ENCODE measurements around the gene NKD2.

Gene NKD2

DNA sequence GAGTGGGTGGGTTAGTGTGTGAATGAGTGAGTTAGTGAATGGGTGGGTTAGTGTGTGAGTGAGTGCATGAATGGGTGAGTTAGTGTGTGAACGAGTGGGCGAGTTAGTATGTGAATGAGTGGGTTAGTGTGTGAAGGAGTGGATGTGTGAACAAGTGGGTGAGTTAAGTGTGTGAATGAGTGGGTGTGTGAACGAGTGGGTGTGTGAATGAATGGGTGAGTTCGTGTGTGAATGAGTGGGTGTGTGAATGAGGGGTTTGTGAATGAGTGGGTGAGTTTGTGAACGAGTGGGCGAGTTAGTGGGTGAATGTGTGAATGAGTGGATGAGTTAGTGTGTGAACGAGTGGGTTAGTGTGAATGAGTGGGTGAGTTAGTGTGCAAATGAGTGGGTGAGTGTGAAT lies 34.0 kb downstream of the NKD2 start:
- no peak for DNase-seq (ENCODE audit: low spot score)

DNA sequence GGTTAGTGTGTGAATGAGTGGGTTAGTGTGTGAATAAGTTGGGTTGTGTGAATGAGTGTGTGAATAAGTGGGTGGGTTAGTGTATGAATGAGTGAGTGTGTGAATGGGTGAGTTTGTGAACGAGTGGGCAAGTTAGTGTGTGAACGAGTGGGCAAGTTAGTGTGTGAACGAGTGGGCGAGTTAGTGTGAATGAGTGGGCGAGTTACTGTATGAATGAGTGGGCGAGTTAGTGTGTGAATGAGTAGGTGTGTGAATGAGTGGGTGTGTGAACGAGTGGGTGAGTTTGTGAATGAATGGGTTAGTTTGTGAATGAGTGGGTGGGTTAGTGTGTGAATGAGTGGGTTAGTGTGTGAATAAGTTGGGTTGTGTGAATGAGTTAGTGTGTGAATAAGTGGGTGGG lies 34.7 kb downstream of the NKD2 start:
- DNase-seq (ENCODE audit: low spot score): no peak

DNA sequence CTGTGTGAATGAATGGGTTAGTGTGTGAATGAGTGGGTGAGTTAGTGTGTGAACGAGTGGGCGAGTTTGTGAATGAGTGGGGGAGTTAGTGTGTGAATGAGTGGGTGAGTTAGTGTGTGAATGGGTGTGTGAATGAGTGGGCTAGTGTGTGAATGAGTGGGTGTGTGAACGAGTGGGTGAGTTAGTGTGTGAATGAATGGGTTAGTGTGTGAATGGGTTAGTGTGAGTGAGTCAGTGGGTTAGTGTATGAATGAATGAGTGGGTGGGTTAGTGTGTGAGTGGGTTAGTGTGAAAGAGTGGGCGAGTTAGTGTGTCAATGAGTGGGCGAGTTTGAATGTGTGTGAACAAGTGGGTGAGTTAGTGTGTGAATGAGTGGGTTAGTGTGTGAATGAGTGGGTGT lies 35.5 kb downstream of the NKD2 start:
- DNase-seq (ENCODE audit: low spot score): no peak

DNA sequence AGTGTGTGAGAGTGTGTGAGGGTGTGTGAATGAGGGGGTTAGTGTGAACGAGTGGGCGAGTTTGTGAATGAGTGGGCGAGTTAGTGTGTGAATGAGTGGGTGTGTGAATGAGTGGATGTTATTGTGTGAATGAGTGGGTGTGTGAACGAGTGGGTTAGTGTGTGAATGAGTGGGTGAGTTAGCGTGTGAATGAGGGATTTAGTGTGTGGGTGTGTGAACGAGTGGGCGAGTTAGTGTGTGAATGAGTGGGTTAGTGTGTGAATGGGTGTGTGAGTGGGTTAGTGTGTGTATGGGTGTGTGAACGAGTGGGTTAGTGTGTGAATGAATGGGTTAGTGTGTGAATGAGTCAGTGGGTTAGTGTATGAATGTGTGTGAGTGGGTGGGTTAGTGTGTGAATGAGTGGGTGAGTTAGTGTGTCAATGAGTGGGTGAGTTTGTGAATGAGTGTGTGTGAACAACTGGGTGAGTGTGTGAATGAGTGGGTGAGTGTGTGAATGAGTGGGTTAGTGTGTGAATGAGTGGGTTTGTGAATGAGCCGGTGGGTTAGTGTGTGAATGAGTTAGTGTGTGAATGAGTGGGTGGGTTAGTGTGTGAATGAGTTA lies 37.5 kb downstream of the NKD2 start:
- no peak for DNase-seq (ENCODE audit: low spot score)

DNA sequence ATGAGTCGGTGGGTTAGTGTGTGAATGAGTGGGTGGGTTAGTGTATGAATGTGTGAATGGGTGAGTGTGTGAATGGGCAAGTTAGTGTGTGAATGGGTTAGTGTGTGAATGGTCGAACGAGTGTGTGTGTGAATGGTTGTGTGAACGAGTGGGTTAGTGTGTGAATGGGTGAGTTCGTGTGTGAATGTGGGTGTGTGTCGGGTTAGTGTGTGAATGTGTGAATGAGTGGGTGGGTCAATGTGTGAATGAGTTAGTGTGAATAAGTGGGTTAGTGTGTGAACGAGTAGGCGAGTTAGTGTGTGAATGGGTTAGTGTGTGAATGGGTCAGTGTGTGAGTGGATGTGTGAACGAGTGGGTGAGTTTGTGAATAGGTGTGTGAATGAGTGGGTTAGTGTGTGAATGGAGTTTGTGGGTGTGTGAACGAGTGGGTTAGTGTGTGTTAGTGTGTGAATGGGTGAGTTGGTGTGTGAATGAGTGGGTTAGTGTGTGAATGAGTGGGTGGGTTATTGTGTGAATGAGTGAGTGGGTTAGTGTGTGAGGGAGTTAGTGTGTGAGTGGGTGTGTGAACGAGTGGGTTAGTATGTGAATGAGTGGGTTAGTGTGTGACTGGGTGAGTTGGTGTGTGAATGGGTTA lies 38.8 kb downstream of the NKD2 start:
- DNase-seq (ENCODE audit: low spot score): no peak

DNA sequence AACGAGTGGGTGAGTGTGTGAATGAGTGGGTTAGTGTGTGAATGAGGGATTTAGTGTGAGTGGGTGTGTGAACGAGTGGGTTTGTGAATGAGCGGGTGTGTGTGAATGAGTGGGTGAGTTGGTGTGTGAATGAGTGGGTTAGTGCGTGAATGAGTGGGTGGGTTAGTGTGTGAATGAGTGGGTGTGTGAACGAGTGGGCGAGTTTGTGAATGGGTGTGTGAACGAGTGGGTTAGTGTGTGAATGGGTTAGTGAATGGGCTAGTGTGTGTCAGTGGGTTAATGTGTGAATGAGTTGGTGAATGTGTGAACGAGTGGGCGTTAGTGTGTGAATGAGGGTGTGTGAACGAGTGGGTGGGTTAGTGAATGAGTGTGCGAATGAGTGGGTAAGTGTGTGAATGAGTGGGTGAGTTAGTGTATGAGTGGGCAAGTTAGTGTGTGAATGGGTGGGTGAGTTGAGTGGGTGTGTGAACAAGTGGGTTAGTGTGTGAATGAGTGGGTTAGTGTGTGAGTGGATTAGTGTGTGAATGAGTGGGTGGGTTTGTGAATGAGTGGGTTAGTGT lies 39.6 kb downstream of the NKD2 start:
- no peak for DNase-seq (ENCODE audit: low spot score)

DNA sequence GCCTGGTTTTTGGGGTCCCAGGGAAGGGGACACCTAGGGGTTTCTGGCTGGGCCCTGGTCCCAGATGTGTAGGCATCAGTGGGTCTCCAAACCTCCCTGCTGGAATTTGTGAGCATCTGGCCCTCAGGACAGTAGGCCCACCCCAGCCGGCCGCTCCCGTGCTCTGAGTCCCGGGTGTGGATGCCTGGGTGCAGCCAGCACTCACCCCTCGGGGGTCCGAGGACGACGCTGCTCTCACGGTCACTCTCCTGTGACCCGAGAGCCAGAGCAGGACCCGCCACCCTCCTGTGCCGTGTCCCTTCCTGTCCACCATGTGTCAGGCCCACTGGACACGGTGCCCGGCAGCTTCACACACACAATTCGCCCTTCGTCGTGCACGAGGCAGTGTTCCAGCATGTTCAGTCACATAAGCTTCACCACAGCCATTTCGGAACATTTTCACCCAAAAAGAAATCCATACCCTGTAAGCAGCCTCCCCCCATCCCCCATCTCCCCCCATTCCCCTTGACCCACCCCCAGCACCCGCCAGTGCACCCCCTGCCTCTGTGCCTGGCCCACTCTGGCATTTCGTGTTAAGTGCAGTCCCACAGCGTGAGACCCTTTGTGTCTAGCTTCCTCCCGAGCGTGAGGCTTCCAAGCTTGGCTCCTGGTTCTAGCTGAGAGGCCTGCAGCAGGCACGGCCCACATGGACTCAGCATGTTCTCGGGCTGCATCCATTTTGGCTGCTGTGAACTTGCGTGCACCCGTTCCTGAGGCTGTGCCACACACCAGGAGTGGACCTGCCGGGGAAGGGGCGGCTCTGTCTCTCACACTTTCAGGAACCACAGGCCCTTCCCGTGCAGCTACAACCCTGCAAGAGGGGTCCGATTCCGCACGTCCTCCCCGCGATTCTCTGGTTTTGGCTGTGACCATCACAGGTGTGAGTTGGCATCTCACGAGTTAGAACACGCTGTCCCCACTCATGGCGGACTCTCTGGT lies 40.5 kb downstream of the NKD2 start:
- no peak for DNase-seq (ENCODE audit: low spot score)

DNA sequence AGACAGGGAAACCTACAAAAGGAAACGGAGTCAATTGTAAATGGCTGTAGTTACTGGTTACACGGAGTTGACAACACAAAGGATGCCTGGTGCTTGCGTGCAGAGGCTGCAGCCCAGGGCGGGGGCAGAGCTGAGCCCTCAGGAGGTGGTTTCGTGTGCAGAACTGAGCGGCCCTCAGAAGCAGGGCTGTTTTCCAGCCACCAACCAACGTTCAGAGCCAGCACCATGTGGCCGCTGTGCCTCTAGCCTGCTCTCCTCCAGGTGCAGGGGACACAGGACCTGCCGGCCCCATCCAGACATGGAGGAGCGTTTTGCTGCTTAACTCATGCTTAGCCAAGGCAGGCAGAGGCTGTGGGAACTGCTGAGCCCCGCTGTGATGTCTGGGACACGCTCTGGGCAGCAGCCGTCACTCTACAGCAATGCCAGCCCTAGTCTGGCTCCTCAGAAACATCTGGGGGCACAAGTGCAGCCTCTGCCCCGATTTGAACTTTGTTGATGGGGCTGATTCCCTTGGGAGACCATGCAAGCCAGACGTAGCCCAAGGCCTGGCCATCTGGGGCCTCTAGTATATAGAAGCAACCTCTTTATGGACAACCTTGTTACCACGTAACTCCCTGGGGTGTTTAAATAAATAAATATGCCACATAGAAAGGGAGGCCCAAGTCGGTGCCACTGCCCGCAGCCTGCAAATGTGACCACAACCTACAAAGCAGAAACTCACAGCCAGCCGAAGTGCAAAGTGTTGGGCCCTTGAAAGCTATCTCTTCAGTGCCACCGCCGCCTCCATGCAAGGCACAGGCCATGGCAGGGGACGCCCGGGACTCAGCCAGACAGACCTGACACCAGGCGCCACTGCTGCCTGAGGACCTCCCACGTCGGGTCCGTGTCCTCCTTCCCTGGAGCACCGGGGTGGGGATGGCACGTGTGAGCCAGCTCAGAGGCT lies 42.1 kb downstream of the NKD2 start:
- no peak for DNase-seq (ENCODE audit: low spot score)

DNA sequence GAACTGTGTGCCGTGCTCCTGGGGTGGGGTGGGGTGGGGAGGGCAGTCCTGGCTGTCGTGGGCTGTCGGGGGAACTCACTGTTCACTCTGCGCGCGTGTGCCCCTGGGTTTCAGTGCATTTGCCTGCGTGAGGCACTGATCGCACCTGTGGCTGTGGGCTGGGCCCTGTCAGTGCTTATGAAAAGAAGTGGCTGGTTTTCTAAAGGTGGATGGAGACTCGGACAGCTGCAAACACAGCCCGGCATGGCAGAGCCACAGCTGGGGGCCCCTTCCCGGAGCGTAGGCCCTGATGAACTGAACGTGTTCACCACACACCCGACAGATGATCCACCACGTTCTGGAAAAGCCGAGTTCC lies 42.7 kb downstream of the NKD2 start:
- DNase-seq (ENCODE audit: low spot score): no peak

DNA sequence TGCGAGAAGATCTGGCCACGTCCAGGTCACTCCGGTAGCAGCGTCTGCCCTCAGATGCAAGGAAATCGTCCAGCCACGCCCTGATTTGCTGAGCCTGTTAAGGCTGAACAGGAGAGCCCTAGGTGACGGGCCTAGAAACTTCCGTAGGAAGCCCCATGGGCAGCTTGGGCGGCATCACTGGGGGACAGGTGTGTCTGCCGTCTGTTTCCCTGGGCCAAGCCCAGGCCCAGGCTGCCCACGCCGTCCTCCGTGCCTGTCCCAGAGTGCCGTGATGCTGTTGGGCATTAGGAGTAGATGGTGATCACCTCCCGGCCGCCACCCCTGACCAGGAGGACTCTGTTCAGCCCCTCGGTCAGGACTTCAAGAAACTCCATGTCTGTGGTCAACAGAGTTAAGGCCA lies 43.5 kb downstream of the NKD2 start:
- DNase-seq (ENCODE audit: low spot score): no peak

DNA sequence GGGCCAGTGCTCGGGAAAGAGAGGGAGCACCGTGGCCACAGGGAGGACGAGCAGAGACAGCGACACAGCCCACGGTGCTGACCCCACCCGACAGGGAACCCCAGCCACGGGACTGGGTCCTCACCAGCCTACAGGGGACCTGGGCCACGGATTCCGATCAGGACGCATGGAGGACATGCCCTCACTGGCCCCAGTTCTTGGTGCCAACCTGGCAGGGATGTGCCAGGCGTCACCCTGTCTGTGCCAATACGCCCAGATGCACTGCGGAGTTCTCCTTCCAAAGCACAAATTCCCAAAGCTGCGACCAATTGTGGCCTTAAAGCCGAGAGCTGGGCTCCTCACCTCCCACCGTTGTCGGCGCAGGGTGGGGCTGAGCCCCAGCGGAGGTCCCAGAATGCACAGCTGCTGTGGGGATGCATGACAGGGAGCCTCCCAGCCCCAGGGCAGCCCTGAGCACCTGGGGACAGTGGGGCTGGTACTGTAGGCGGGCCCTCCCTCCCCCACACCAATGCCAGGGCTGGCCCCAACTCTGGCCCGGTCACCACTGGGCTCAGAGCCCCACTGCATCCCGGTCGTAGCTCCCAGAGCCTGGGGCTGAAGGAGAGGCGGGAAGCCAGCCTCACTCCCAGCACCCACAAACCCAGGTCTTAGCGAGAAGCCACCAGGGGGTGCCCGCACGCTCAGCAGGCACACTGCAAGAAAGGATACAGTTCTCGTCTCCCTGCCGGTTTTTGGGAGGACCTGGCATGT lies 44.2 kb downstream of the NKD2 start:
- DNase-seq (ENCODE audit: low spot score): no peak

DNA sequence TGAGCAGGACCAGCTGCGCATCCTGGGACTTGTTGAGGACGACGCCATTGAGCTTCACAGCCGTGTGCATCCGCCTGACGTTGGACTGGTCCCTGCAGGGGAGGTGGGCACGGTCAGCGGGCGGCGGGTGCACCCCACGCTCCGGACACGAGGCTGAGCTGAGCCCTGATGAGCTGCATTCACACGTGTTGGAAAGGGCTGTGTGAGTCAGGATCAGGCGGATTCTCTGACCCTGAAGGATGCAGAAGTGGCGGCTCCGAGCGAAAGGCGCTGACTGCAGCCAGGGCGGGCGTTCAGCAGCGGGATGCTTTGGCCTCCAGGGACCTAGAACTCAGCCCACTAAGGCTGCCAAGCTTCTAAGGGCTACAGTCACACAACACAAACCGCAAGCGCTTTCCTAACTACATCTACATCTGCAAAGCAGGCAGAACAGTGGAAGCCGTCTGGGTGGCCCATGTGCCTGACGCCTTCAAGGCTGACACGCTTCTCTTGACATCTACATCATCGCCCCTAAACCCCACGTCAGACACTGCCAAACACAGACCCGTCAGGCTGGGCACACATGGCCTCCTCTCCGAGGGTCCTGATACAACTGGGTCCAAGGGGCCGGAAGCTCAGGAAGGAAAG lies 44.9 kb downstream of the NKD2 start:
- DNase-seq (ENCODE audit: low spot score): no peak

DNA sequence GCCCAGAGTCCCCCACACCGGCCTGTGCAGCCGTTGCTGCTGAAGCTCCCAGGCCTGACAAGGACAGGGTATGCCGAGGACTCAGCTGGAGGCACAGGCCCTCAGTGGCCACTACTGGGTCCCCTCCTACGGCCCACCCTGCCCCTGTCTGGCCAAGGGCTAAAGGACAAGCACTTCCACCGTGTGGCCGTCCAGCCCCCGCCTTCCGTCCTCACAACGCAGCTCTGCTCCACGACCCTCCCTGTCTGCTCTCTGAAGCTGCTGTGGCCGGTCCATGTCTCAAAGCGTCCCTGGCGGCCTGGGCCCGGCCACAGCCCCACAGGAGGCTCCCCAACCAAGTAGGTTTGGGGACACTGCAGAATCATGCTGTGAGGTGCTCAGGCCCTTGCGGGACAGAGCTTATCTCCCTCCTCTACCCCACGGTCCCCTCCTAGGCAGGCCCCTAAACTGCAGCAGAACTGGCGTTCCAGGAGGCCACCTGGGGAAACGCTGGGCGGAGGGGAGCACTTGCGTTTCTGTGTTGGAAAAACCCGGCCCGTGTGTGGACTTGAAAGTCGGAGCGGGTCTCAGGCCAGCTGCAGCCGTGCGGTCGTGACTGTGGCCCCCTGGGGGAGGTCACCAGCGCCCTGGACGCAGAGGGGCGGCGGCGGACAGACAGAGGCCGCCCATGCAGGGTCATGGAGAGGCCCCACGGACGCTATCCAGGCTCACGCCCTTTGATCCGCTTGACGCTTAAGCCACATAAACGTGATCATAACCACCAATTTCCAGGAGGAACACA lies 45.6 kb downstream of the NKD2 start:
- no peak for DNase-seq (ENCODE audit: low spot score)

DNA sequence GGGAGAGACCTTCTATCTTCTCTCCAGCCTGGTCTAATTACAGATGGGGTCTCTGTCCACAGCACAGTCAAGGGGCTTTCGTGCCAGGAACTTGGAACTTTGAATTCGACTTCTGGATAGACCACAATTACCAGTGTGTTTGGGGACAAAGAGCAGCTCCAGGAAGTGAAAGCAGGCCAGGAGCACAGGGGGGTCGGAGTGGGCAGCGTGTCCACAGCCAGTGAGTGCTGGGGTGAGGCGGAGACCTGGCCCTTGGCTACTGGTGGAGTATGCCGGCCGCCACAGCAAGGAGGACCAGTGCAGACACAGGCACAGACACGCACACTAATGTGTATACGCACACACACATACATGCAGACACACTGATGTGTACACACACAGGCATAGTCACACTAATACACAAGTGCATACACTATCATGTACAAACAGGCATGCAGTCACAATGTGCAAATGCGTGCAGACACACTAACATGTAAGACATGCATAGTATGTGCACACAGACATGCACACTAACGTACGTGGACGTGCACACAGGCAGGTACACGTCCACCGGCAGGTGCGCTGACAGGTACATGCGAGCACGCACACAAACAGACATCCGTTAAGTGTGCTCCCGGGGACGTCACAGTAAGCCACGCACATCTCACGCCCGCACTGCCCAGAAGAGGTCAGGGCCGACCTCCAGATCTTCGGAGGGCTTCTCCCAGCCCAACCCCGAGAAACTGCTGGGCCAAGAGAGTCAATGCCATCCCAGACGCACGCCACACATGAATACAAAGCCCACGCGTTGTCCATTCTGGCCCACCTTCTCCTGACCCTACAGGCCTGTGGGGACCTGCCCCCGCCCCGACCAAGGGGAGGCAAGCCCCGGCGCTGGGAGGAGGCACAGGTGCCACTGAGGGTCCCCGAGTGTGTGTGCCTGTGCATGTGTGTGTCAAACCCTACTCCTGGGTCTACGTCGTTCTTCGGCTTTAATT lies 46.5 kb downstream of the NKD2 start:
- no peak for DNase-seq (ENCODE audit: low spot score)

DNA sequence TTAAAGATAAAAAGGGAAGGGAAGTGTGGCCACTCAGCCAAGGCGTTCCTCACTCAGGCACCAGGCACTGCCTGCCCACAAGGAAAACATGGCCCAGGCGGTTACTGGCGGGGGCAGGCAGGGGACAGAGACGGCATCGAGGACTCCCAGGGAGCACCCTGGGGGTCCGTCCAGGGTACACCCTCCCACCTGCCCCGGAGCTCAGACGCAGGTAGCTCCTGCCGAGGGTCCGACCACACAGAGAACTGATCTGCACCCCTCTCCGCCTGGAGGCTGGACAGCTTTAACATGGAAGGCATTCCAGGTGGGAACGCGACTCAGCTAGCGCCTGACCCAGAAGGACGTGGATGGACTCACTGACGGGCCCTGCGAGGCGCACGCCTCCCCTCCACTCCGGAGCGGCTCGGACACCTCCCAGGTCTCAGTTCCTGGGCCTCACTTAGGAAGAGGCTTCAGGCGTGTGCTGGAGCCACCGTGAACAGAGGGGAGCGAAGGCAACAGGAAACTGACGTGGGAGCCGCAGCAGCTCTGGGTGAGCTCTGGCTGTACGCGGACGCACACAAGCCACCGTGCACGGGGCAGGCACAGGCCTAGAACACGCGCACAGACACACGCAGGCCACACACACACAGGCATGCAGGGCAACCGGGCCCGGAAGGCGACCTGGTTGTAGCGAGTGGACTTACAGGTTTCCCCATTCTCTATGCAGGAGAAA lies 47.5 kb downstream of the NKD2 start:
- no peak for DNase-seq (ENCODE audit: low spot score)

DNA sequence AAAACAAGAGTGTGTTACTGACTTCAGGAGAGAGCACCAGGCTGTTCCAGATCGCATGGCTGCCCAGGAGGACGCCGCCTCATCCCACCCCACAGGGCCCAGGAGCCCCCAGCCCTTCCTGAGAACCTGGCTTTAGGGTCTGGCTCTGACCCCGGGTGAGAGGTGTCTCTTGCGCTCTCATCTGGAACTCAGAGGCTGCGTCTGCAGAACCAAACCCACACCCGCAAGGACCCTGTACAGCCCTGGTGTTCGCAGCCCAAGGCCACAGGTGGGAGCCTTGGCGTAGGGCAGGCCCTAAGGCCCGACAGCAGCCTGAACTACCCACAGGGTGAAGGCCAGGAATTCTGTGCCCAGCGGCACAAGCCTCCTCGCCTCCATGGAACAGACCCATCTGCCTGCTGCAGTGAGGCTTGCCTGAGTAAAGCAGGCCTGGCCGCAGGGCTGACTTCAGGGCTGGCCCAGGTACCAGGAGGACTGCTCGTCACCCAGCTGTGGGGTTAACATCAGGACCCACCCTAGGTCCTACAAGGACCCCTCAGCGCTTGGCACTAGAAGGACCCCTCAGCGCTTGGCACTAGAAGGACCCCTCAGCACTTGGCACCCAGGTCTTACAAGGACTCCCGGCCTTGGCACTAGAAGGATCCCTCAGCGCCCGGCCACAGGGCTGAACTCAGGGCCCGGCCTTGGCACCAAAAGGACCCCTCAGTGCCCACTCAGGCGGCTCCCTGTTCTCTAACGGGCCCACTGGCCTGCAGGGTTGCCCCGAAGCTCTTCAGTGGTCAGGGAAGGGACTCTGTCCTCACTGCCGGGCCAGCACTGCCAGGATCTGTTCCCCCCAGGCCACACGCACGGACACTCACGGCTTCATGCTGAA lies 48.2 kb downstream of the NKD2 start:
- no peak for DNase-seq (ENCODE audit: low spot score)

Measured in putamen (tissue), 1 donor.